GM12865 (cell line): ENCODE results near the gene MBOAT1.
A peak's percentile ranks its signal among the peaks of the same experiment; 100 is the strongest.

Experiments used
- DNase-seq: peaks from one replicate; pipeline ENCODE4 v3.0.0; 2010; ENCODE audit warnings: low read depth
- H3K4me3 ChIP-seq: 2 replicates; pipeline ENCODE4 v1.5.1; 2011; ENCODE audit warnings: mild to moderate bottlenecking, low read depth, low read length, control low read depth
- CTCF ChIP-seq: IDR thresholded peaks from 2 replicates; pipeline ENCODE4 v1.5.1; 2011; ENCODE audit warnings: low read length, control low read depth, low read depth, inconsistent platforms; ENCODE audit not compliant: insufficient read depth; ENCODE audit errors: missing control alignments

The MBOAT1 gene

GRCh38 chr6:20126789-20127653 is 85.2 kb downstream of the MBOAT1 start:
- peak; percentile 67 for DNase-seq
- H3K4me3 ChIP-seq: no peak overlapping the region
- TF ChIP-seq CTCF: peak; percentile 96

- H3K4me3 ChIP-seq: no peak overlapping the region
- no peak for TF ChIP-seq CTCF
- DNase-seq: no peak
Observed at GRCh38 chr6:20126102-20126752, 86.0 kb downstream of the MBOAT1 start.

- DNase-seq: no peak
- no peak for TF ChIP-seq CTCF
- H3K4me3 ChIP-seq: no peak overlapping the region
Observed at GRCh38 chr6:20124545-20124944, 87.7 kb downstream of the MBOAT1 start.

GRCh38 chr6:20119485-20119884 is 92.8 kb downstream of the MBOAT1 start:
- DNase-seq: no peak
- TF ChIP-seq CTCF: no peak

GRCh38 chr6:20118892-20119291 is 93.4 kb downstream of the MBOAT1 start:
- no peak for TF ChIP-seq CTCF
- DNase-seq: no peak
- no peak overlapping the region for H3K4me3 ChIP-seq

More at GRCh38 chr6:20119485-20119884, 92.8 kb downstream of the MBOAT1 start:
- no peak overlapping the region for H3K4me3 ChIP-seq

- TF ChIP-seq CTCF: no peak
- DNase-seq: peak; percentile 6
- no peak overlapping the region for H3K4me3 ChIP-seq
Observed at GRCh38 chr6:20117474-20117873, 94.8 kb downstream of the MBOAT1 start.

GRCh38 chr6:20116792-20117191 is 95.5 kb downstream of the MBOAT1 start:
- no peak for DNase-seq
- no peak overlapping the region for H3K4me3 ChIP-seq
- no peak for TF ChIP-seq CTCF
